Measurements from ENCODE around the gene SORBS2.

DNA sequence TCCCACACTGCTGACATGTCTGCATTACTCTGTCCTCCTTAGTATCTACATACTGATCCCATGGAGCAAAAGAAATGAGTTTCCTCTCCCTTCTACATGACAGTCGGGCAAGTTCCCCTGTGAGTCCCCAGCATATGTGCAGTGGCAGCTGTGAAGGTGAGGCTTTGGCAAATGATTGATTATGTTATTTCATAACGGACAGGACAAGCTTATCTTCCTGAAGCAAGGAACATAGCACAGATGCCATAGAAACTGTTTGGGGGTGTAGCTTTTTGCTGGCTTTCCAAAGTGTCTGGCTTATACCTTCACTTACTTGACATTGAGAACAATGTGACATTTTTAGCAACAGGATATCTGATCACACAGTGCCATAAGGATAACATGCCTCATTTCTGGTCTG, 139.8 kb downstream of the SORBS2 start:
- TF ChIP-seq CTCF (IDR thresholded peaks at IDR 0.05; ENCODE audit: low read depth, low read length) (no peak), EZH2phosphoT487 (IDR thresholded peaks at IDR 0.05; ENCODE audit: low read depth) (no peak)
